Activated naive CD4-positive, alpha-beta T cell treated with anti-CD3 and anti-CD28 coated beads for 36 hours (primary cell): Measurements from ENCODE around the gene RAP1GDS1. TPM values are rescaled to one million over a fixed set of nuclear protein-coding genes. Genes with fewer than 3 reads are reported as not detected.

Source experiments
- CTCF ChIA-PET: fragments of 350-600 bp; sonication (Branson Sonifier 250); formaldehyde crosslinking; loops from one replicate; lab custom pipeline; 2021; ENCODE audit warnings: antibody characterized with exemption; lab: Charles Lee
- DNase-seq: peaks from one replicate; pipeline ENCODE4 v3.0.0-alpha.2; 2020
- H3K27ac Mint-ChIP-seq: one replicate; pipeline ENCODE4 v1.8.0; 2021; ENCODE audit warnings: mild to moderate bottlenecking, mixed read lengths
- H3K27me3 Mint-ChIP-seq: one replicate; pipeline ENCODE4 v1.8.0; 2021; ENCODE audit warnings: low read depth, mixed read lengths
- H3K36me3 Mint-ChIP-seq: one replicate; pipeline ENCODE4 v1.8.0; 2021; ENCODE audit warnings: low read depth, mixed read lengths
- H3K4me1 Mint-ChIP-seq: one replicate; pipeline ENCODE4 v1.8.0; 2021; ENCODE audit warnings: low read depth, mixed read lengths
- H3K4me3 Mint-ChIP-seq: one replicate; pipeline ENCODE4 v1.8.0; 2021; ENCODE audit warnings: mild to moderate bottlenecking, moderate library complexity, mixed read lengths
- H3K9me3 Mint-ChIP-seq: one replicate; pipeline ENCODE4 v1.8.0; 2021; ENCODE audit warnings: mixed read lengths
- intact Hi-C: fragments of 100-400 bp; cut with micrococcal nuclease; formaldehyde crosslinking; loops from one replicate; pipeline ENCODE4 v1.15.1; 2023
- total RNA-seq, 2 experiments: library from RNA; stranded (reverse); gene quantifications; one replicate each; pipeline ENCODE4 v1.2.3, GENCODE V29; 2021

RAP1GDS1 gene
- 10 to 100 TPM; 36.7 to 40.9 TPM for total RNA-seq

- CTCF ChIA-PET = interaction anchor here (0.6 to 1.3 kb wide), 2 partner anchors 28 to 119 kb away, joined by 3 read pairs; no protein-coding TSS in a partner anchor
- H3K27me3 Mint-ChIP-seq = no peaks in the 10 kb centered on the region
- peak; percentile 95 for DNase-seq
- peaks cover 43% of the 10 kb centered on the region for H3K4me1 Mint-ChIP-seq
- H3K27ac Mint-ChIP-seq = peak within 1 kb of the TSS; percentile 94
- H3K4me3 Mint-ChIP-seq = peak within 1 kb of the TSS; percentile 98
- no peaks in the 10 kb centered on the region for H3K9me3 Mint-ChIP-seq
- intact Hi-C loops = loop anchor here (1.0 to 10.0 kb wide), 12 partner anchors 116 to 1687 kb away; partner anchors contain the start of genes ADH5, DNAJB14, STPG2 and TRMT10A
- peaks cover 1% of the 10 kb centered on the region for H3K36me3 Mint-ChIP-seq
Observed at GRCh38 chr4:98260579-98261404, at the start of gene RAP1GDS1. Gene RAP1GDS1 (plus strand): TSS chr4:98261384. CDS start chr4:98261566, 182 bp downstream.

GRCh38 chr4:98222306-98222705 lies 38.9 kb upstream of the RAP1GDS1 start:
- Mint-ChIP-seq H3K36me3 (no peaks in the 10 kb centered on the region), H3K9me3 (no peaks in the 10 kb centered on the region), H3K27me3 (no peaks in the 10 kb centered on the region), H3K27ac (no peak overlapping the region), H3K4me3 (no peak overlapping the region), H3K4me1 (no peaks in the 10 kb centered on the region)
- no peak for DNase-seq
- intact Hi-C loops = no loop called here
- CTCF ChIA-PET = no interaction called here

DNA sequence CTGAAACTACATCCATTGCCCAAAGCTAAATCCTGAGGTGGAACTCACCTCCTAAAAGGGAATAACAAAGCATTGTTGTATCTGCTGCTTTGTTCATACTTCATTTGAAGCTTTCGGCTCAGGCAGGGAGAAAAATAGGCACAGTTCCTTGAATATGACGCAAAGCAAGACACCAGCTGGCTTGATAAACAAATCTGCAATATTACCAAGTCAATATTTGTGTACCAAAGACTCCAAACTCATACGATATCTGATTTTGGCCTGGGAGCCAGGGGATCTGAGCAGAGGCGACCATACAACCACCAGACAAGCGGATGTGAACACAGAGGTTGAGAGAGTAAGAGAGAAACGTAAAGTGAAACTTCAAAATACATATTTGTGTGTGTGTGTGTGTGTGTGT lies 34.8 kb upstream of the RAP1GDS1 start:
- H3K27me3 Mint-ChIP-seq = no peaks in the 10 kb centered on the region
- intact Hi-C loops = no loop called here
- CTCF ChIA-PET = no interaction called here

DNA sequence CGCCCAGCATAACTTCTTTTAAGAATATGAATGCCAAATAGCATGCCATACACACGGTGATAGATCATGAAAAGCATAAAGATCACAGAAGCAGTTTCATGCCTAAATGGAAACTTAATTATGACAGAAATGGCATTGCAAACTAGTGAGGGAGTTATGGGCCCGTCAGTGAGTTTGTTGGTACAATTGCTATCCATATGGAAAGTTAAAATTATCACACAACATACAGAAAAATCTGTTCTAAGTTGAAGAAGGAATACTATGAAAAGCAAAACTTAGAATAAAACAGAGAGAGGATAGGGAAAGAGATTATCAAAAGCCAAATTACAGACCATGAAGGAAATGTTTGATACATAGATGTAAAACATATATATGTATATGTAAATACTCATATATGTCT lies 30.2 kb upstream of the RAP1GDS1 start:
- CTCF ChIA-PET = no interaction called here
- Mint-ChIP-seq H3K27ac (no peak overlapping the region), H3K27me3 (no peaks in the 10 kb centered on the region), H3K36me3 (no peaks in the 10 kb centered on the region), H3K9me3 (no peaks in the 10 kb centered on the region), H3K4me1 (no peaks in the 10 kb centered on the region), H3K4me3 (no peak overlapping the region)
- intact Hi-C loops = no loop called here
- no peak for DNase-seq

More for the DNA sequence above, 34.8 kb upstream of the RAP1GDS1 start:
- H3K9me3 Mint-ChIP-seq = no peaks in the 10 kb centered on the region
- no peaks in the 10 kb centered on the region for H3K4me1 Mint-ChIP-seq
- no peak overlapping the region for H3K27ac Mint-ChIP-seq
- DNase-seq = no peak
- no peaks in the 10 kb centered on the region for H3K36me3 Mint-ChIP-seq
- no peak overlapping the region for H3K4me3 Mint-ChIP-seq

- DNase-seq = no peak
- CTCF ChIA-PET = no interaction called here
- H3K27me3 Mint-ChIP-seq = no peaks in the 10 kb centered on the region
- H3K36me3 Mint-ChIP-seq = no peaks in the 10 kb centered on the region
- H3K4me1 Mint-ChIP-seq = no peaks in the 10 kb centered on the region
- no peak overlapping the region for H3K27ac Mint-ChIP-seq
- no peaks in the 10 kb centered on the region for H3K9me3 Mint-ChIP-seq
- intact Hi-C loops = no loop called here
- H3K4me3 Mint-ChIP-seq = no peak overlapping the region
Observed at GRCh38 chr4:98232202-98232601, 29.0 kb upstream of the RAP1GDS1 start.

DNA sequence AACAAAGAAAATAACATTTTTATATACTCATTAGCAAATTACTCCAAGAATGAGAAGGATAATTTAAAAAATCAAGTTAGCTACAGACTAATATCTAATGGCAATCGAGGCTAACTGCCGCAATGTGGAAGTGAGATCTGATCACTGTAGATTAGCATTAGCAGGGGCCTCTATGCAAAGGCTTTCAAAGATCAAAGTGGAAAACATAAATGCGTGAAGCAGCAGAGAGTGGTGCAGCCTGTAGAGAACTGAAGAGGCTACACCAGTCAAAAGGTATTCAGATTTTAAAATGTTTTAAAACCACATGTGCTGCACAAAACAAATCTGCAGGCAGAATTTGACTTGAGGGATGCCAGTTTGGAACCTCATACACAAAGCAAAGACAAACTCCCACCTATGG lies 24.0 kb upstream of the RAP1GDS1 start:
- no peak for DNase-seq
- intact Hi-C loops = no loop called here
- H3K4me3 Mint-ChIP-seq = no peak overlapping the region
- H3K4me1 Mint-ChIP-seq = no peaks in the 10 kb centered on the region
- no peak overlapping the region for H3K27ac Mint-ChIP-seq
- H3K27me3 Mint-ChIP-seq = no peaks in the 10 kb centered on the region
- CTCF ChIA-PET = no interaction called here
- H3K9me3 Mint-ChIP-seq = no peaks in the 10 kb centered on the region
- H3K36me3 Mint-ChIP-seq = no peaks in the 10 kb centered on the region

- H3K36me3 Mint-ChIP-seq = no peaks in the 10 kb centered on the region
- H3K4me1 Mint-ChIP-seq = no peaks in the 10 kb centered on the region
- CTCF ChIA-PET = no interaction called here
- H3K27me3 Mint-ChIP-seq = peaks cover 3% of the 10 kb centered on the region
- H3K27ac Mint-ChIP-seq = no peak overlapping the region
- intact Hi-C loops = no loop called here
- H3K9me3 Mint-ChIP-seq = no peaks in the 10 kb centered on the region
- no peak for DNase-seq
- H3K4me3 Mint-ChIP-seq = no peak overlapping the region
Observed at GRCh38 chr4:98242063-98242462, 19.1 kb upstream of the RAP1GDS1 start.

GRCh38 chr4:98242538-98242937 lies 18.6 kb upstream of the RAP1GDS1 start:
- H3K27me3 Mint-ChIP-seq = peaks cover 3% of the 10 kb centered on the region
- no peak for DNase-seq
- H3K4me3 Mint-ChIP-seq = no peak overlapping the region
- intact Hi-C loops = no loop called here
- H3K36me3 Mint-ChIP-seq = no peaks in the 10 kb centered on the region
- no peak overlapping the region for H3K27ac Mint-ChIP-seq
- H3K4me1 Mint-ChIP-seq = no peaks in the 10 kb centered on the region
- no peaks in the 10 kb centered on the region for H3K9me3 Mint-ChIP-seq
- CTCF ChIA-PET = no interaction called here

GRCh38 chr4:98245226-98245625 lies 16.0 kb upstream of the RAP1GDS1 start:
- peaks cover 14% of the 10 kb centered on the region for H3K4me1 Mint-ChIP-seq
- peaks cover 3% of the 10 kb centered on the region for H3K27me3 Mint-ChIP-seq
- H3K9me3 Mint-ChIP-seq = no peaks in the 10 kb centered on the region
- H3K36me3 Mint-ChIP-seq = no peaks in the 10 kb centered on the region
- CTCF ChIA-PET = no interaction called here
- intact Hi-C loops = no loop called here
- H3K27ac Mint-ChIP-seq = no peak overlapping the region
- DNase-seq = no peak
- no peak overlapping the region for H3K4me3 Mint-ChIP-seq

- no peaks in the 10 kb centered on the region for H3K9me3 Mint-ChIP-seq
- H3K36me3 Mint-ChIP-seq = no peaks in the 10 kb centered on the region
- DNase-seq = peak; percentile 10
- peaks cover 14% of the 10 kb centered on the region for H3K4me1 Mint-ChIP-seq
- CTCF ChIA-PET = interaction anchor here (0.6 to 0.8 kb wide), 2 partner anchors 397 to 676 kb away, joined by 3 read pairs; no protein-coding TSS in a partner anchor
- no peak overlapping the region for H3K27ac Mint-ChIP-seq
- H3K4me3 Mint-ChIP-seq = no peak overlapping the region
- H3K27me3 Mint-ChIP-seq = peaks cover 3% of the 10 kb centered on the region
- intact Hi-C loops = no loop called here
Observed at GRCh38 chr4:98248934-98249333, 12.2 kb upstream of the RAP1GDS1 start.

DNA sequence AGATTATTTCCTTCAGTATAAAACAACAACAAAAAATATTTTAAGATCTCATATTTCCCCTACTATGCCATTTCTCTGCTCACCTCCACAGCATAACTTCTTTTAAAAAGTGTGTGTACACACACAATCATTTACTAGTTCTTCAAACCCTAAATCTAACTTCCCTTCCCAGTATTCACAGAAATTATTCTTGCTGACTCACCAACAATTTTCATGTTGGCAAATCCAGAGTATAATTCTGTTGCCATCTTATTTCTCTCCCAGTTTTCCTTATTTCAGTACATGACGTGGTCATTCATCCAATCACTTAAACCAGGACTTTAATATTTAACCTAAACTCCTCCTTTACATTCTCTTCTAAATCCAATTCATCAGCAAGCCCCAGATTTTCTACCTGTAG lies 11.4 kb upstream of the RAP1GDS1 start:
- Mint-ChIP-seq H3K27ac (no peak overlapping the region), H3K9me3 (no peaks in the 10 kb centered on the region), H3K36me3 (no peaks in the 10 kb centered on the region), H3K4me3 (no peak overlapping the region), H3K27me3 (no peaks in the 10 kb centered on the region), H3K4me1 (peaks cover 14% of the 10 kb centered on the region)
- DNase-seq = no peak
- CTCF ChIA-PET = no interaction called here
- intact Hi-C loops = no loop called here

- H3K9me3 Mint-ChIP-seq = no peaks in the 10 kb centered on the region
- CTCF ChIA-PET = no interaction called here
- H3K4me3 Mint-ChIP-seq = no peak overlapping the region
- peaks cover 15% of the 10 kb centered on the region for H3K4me1 Mint-ChIP-seq
- H3K36me3 Mint-ChIP-seq = no peaks in the 10 kb centered on the region
- no peak overlapping the region for H3K27ac Mint-ChIP-seq
- DNase-seq = no peak
- H3K27me3 Mint-ChIP-seq = no peaks in the 10 kb centered on the region
- intact Hi-C loops = no loop called here
Observed at GRCh38 chr4:98253499-98253898, 7.7 kb upstream of the RAP1GDS1 start.

DNA sequence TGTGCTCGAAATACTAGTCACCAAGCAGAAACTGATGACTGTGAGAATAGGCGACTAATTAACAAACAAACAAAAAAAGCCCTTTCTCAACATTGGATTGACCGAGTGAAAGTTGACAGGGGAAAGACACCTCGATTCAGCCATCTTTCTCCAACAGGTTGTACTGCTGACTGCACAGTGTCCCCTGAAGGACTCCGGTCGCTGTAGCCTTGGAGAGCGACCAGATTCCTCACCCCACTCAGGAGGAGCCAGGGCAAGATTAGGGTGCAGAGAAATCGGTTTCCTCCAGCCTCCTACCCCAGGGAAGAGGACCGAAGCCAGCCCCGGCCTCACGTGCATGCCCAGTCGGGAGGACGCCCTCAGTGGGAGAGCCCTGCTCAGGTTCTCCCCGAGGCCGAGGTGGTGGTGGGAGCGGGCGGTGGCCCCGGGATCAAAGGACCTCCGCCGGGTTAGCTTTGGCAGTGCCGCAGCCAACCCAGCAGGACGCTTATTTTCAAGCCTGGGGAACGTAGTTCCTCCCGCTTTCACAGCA lies 1.1 kb upstream of the RAP1GDS1 start:
- peaks cover 37% of the 10 kb centered on the region for H3K4me1 Mint-ChIP-seq
- CTCF ChIA-PET = no interaction called here

More for the DNA sequence above, 1.1 kb upstream of the RAP1GDS1 start:
- DNase-seq = peak; percentile 51
- Mint-ChIP-seq H3K27me3 (no peaks in the 10 kb centered on the region), H3K4me3 (peak overlapping the region; percentile 93), H3K9me3 (no peaks in the 10 kb centered on the region), H3K27ac (peak overlapping the region; percentile 94), H3K36me3 (peaks cover 1% of the 10 kb centered on the region)
- intact Hi-C loops = loop anchor here (2.0 to 10.0 kb wide), 8 partner anchors 117 to 1687 kb away; partner anchors contain the start of genes ADH5, DNAJB14 and TRMT10A
